ENCODE measurements around the gene FAF1. TPM values are rescaled to one million over a fixed set of nuclear protein-coding genes. Genes with fewer than 3 reads are reported as not detected.

Gene FAF1
- total and polyA plus RNA-seq, 2 donors (not counting 3 experiments of a cell fraction or from before 2014, with no cell fraction given), result 9.0 to 57.6 TPM

- Histone ChIP-seq H2AFZ (ENCODE audit: low read depth, low read length) (peak overlapping the region; percentile 96), H3K9ac (replicated peaks; ENCODE audit: extremely low read depth, insufficient read depth, low read length) (peak overlapping the region; percentile 83), H3K27me3 (ENCODE audit: control insufficient read depth in 2 of 2, insufficient read depth in 2 of 2, low read length in 2 of 2) (no peaks in the 10 kb centered on the region), H3K4me3 (replicated peaks in 1 of 3; ENCODE audit: insufficient read depth in 1 of 3, low read depth in 1 of 3, low read length in 3 of 3) (peak overlapping the region; percentile 72 to 90 (median 89)), H3K9me3 (replicated peaks; ENCODE audit: control insufficient read depth, insufficient read depth, low read length) (no peaks in the 10 kb centered on the region), H3K4me2 (ENCODE audit: insufficient read depth, low read length) (peak overlapping the region; percentile 76), H3K4me1 (ENCODE audit: control insufficient read depth, extremely low read depth, insufficient read depth, low read length) (peaks cover 18% of the 10 kb centered on the region), H3K79me2 (ENCODE audit: control insufficient read depth, insufficient read depth, low read length) (peaks cover 4% of the 10 kb centered on the region), H3K36me3 (ENCODE audit: control insufficient read depth in 2 of 2, extremely low read depth in 1 of 2, insufficient read depth in 2 of 2, low read length in 2 of 2) (no peaks in the 10 kb centered on the region), H3K27ac (ENCODE audit: insufficient read depth, low read depth, low read length) (peak overlapping the region; percentile 54), H3K9me1 (replicated peaks; ENCODE audit: control insufficient read depth, extremely low read depth, insufficient read depth, low read length) (no peaks in the 10 kb centered on the region), H4K20me1 (replicated peaks; ENCODE audit: control insufficient read depth, extremely low read depth, insufficient read depth, low read length) (no peaks in the 10 kb centered on the region)
- TF ChIP-seq MYC (IDR thresholded peaks at IDR 0.05; ENCODE audit: low read depth, low read length) (no peak), GATA2 (IDR thresholded peaks at IDR 0.05; ENCODE audit: insufficient read depth, insufficient read length, low read depth, low read length) (no peak), FOS (IDR thresholded peaks at IDR 0.05; ENCODE audit: borderline replicate concordance, insufficient read depth, low read length) (no peak), JUN (IDR thresholded peaks at IDR 0.05; ENCODE audit: borderline replicate concordance, insufficient read depth, insufficient read length, low read depth) (no peak), POLR2A (IDR thresholded peaks at IDR 0.05; ENCODE audit: low read depth, low read length) (no peak), POLR2AphosphoS5 (IDR thresholded peaks at IDR 0.05; ENCODE audit: insufficient read depth, low read depth, low read length) (no peak), CTCF (IDR thresholded peaks at IDR 0.05; ENCODE audit: extremely low read depth in 1 of 2, insufficient read depth in 1 of 2, low read depth in 1 of 2, low read length in 2 of 2) (no peak), EZH2 (IDR thresholded peaks at IDR 0.05; ENCODE audit: borderline replicate concordance, low read depth, low read length, severe bottlenecking) (no peak)
- TF ChIP-seq, protein P1, sequence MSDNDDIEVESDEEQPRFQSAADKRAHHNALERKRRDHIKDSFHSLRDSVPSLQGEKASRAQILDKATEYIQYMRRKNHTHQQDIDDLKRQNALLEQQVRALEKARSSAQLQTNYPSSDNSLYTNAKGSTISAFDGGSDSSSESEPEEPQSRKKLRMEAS (IDR thresholded peaks at IDR 0.05; ENCODE audit: insufficient read depth, insufficient read length), result no peak
- ChIA-PET CTCF (interaction anchor here (0.7 to 3.7 kb wide), 5 partner anchors 8 to 212 kb away, joined by 3 to 26 read pairs (median 7); partner anchors contain the start of gene CDKN2C), POLR2A (interaction anchor here (0.6 to 1.1 kb wide), 2 partner anchors 9 to 294 kb away, joined by 3 to 8 read pairs; no protein-coding TSS in a partner anchor)
- TSS peak; percentile 22 for BruUV-seq (replicated peaks)
- FAIRE-seq, result no peak
- intact Hi-C loops (cut with micrococcal nuclease) (loop anchor here (1.0 to 5.0 kb wide), 3 partner anchors 9 to 550 kb away; partner anchors contain the start of gene RNF11), dilution Hi-C loops (cut with MboI; ENCODE audit: extremely low pct_ligation_motif_present, low sequenced_read_pairs) (no loop called here)
- peak; percentile 55 for DNase-seq (ENCODE audit: low read depth, low spot score)
Measured at GRCh38 chr1:50976890-50977574, 17.0 kb upstream of the FAF1 start.
